K562 (cell line): ENCODE measurements around the gene TARBP1. TPM values are rescaled to one million over a fixed set of nuclear protein-coding genes. Genes with fewer than 3 reads are reported as not detected.
A peak's percentile ranks its signal among the peaks of the same experiment; 100 is the strongest.

Experiments
- ELF1 ChIP-seq: fragments of 200-800 bp; sonication (Bioruptor generic); IDR thresholded peaks from 2 replicates; pipeline ENCODE4 v1.6.1; 2016; ENCODE audit warnings: missing genetic modification characterization, missing compliant biosample characterization
- HDAC2 ChIP-seq: fragments of 450-650 bp; IDR thresholded peaks from 2 replicates; pipeline ENCODE4 v1.6.1; 2016; ENCODE audit warnings: mild to moderate bottlenecking
- HDAC3 ChIP-seq: fragments of 450-650 bp; IDR thresholded peaks from 2 replicates; pipeline ENCODE4 v1.6.1; 2018; ENCODE audit warnings: borderline replicate concordance, mild to moderate bottlenecking, moderate library complexity; ENCODE audit not compliant: partially characterized antibody
- NFXL1 ChIP-seq: fragments of 450-650 bp; formaldehyde crosslinking; IDR thresholded peaks from 2 replicates; pipeline ENCODE4 v1.4.0; 2021; ENCODE audit warnings: mild to moderate bottlenecking
- NR4A1 ChIP-seq, 2 experiments: fragments of 250-450 bp in 1 of 2; fragments of 450-650 bp in 1 of 2; sonication (Bioruptor Pico) in 1 of 2; IDR thresholded peaks; 2 replicates each; pipeline versions ENCODE4 v1.4.0 to v1.6.1; 2016 to 2020; ENCODE audit warnings: mild to moderate bottlenecking in 2 of 2, missing compliant biosample characterization in 1 of 2, missing genetic modification characterization in 1 of 2, moderate library complexity in 1 of 2
- POLR2AphosphoS2 ChIP-seq: IDR thresholded peaks from 2 replicates; pipeline ENCODE4 v1.6.1; 2012; ENCODE audit warnings: low read length, improper control_type of control experiment
- POLR3G ChIP-seq: IDR thresholded peaks from 2 replicates; pipeline ENCODE4 v1.6.1; 2011; ENCODE audit not compliant: insufficient read length, insufficient replicate concordance; ENCODE audit errors: extremely low read depth
- RAD21 ChIP-seq, 2 experiments: fragments of 250-450 bp in 1 of 2; fragments of 450-650 bp in 1 of 2; sonication (Bioruptor Pico) in 1 of 2; formaldehyde crosslinking in 1 of 2; IDR thresholded peaks in 1 of 2; conservative IDR thresholded peaks in 1 of 2; 2 replicates each; pipeline versions ENCODE4 v1.4.0 to v1.8.0; 2020 to 2022; ENCODE audit warnings: mild to moderate bottlenecking in 2 of 2, moderate library complexity in 1 of 2
- RCOR1 ChIP-seq, 2 experiments: IDR thresholded peaks; 2 replicates each; pipeline ENCODE4 v1.6.1; 2012; ENCODE audit warnings: low read depth in 2 of 2, low read length in 2 of 2, borderline replicate concordance in 1 of 2, improper control_type of control experiment in 1 of 2
- RFX5 ChIP-seq: IDR thresholded peaks from 2 replicates; pipeline ENCODE4 v1.6.1; 2011; ENCODE audit warnings: low read depth, mild to moderate bottlenecking, improper control_type of control experiment, low read length
- SMC3 ChIP-seq: conservative IDR thresholded peaks from 2 replicates; pipeline ENCODE4 v1.6.1; 2011; ENCODE audit warnings: low read depth, low read length, improper control_type of control experiment; ENCODE audit not compliant: insufficient read depth
- TBP ChIP-seq: optimal IDR thresholded peaks from 2 replicates; pipeline ENCODE3; 2011; ENCODE audit warnings: low read depth, low read length, improper control_type of control experiment
- TSHZ1 ChIP-seq: fragments of 250-450 bp; sonication (Bioruptor Pico); IDR thresholded peaks from 2 replicates; pipeline ENCODE4 v1.4.0; 2020; ENCODE audit warnings: mild to moderate bottlenecking, moderate library complexity
- XRCC4 ChIP-seq: IDR thresholded peaks from one replicate; pipeline ENCODE4 v1.6.1; 2011; ENCODE audit not compliant: insufficient read depth, insufficient read length; ENCODE audit errors: extremely low read depth
- YBX1 ChIP-seq: fragments of 450-650 bp; IDR thresholded peaks from 2 replicates; pipeline ENCODE4 v1.7.1; 2016; ENCODE audit warnings: mild to moderate bottlenecking
- ZBTB8A ChIP-seq: fragments of 450-650 bp; IDR thresholded peaks from 2 replicates; pipeline ENCODE4 v1.6.1; 2018; ENCODE audit warnings: mild to moderate bottlenecking, moderate library complexity; ENCODE audit not compliant: partially characterized antibody
- ZNF584 ChIP-seq: fragments of 200-800 bp; sonication (Bioruptor generic); IDR thresholded peaks from 2 replicates; pipeline ENCODE4 v1.6.1; 2016; ENCODE audit warnings: low read depth, mild to moderate bottlenecking, missing genetic modification characterization, missing compliant biosample characterization
- ZNF696 ChIP-seq: fragments of 250-450 bp; sonication (Bioruptor Pico); conservative IDR thresholded peaks from 2 replicates; pipeline ENCODE4 v1.4.0; 2020; ENCODE audit warnings: mild to moderate bottlenecking, moderate library complexity
- polyA plus RNA-seq, 8 experiments: library from polyadenylated mRNA; depleted of rRNA in 4 of 8; stranded (reverse) in 5 of 8; unstranded in 3 of 8; fragments of >200 nt; fragmentation: Nextera tagmentation in 2 of 8; fragmentation: Illumina TruSeq in 1 of 8; extraction: Ambion mirVana in 2 of 8; extraction: Trizol in 1 of 8; gene quantifications; 2 replicates each; pipeline versions ENCODE4 v1.2.1 to v1.2.3, GENCODE V29; 2011 to 2014; ENCODE audit warnings: inconsistent platforms in 1 of 8, missing spikeins in 1 of 8
- total RNA-seq, 7 experiments: library from RNA; depleted of rRNA in 6 of 7; stranded (reverse); fragments of >200 nt in 6 of 7; fragmentation: Illumina TruSeq in 2 of 7; extraction: Trizol in 2 of 7; gene quantifications; 2 replicates each; pipeline versions ENCODE4 v1.2.1 to v1.2.3, GENCODE V29; 2011 to 2021; ENCODE audit warnings: low replicate concordance in 1 of 7
- TF ChIP-seq, protein P1 (sequence below): fragments of 450-650 bp; formaldehyde crosslinking; IDR thresholded peaks from 2 replicates; pipeline ENCODE4 v1.4.0; 2022; ENCODE audit warnings: missing genetic modification characterization
- TF ChIP-seq, protein P2 (sequence below): sonication (generic); formaldehyde crosslinking; IDR thresholded peaks from 2 replicates; pipeline ENCODE4 v1.8.0; 2022; ENCODE audit warnings: missing genetic modification reagents, mild to moderate bottlenecking, moderate library complexity, borderline replicate concordance
- TF ChIP-seq, protein P3 (sequence below): sonication (generic); formaldehyde crosslinking; IDR thresholded peaks from 2 replicates; pipeline ENCODE4 v1.8.1; 2022; ENCODE audit warnings: missing genetic modification reagents

Gene TARBP1
- total and polyA plus RNA-seq, 9 of the 15 experiments (the other 6 are each of a cell fraction or from before 2014, with no cell fraction given) = 8.8 to 48.0 (median 22.9) TPM

DNA sequence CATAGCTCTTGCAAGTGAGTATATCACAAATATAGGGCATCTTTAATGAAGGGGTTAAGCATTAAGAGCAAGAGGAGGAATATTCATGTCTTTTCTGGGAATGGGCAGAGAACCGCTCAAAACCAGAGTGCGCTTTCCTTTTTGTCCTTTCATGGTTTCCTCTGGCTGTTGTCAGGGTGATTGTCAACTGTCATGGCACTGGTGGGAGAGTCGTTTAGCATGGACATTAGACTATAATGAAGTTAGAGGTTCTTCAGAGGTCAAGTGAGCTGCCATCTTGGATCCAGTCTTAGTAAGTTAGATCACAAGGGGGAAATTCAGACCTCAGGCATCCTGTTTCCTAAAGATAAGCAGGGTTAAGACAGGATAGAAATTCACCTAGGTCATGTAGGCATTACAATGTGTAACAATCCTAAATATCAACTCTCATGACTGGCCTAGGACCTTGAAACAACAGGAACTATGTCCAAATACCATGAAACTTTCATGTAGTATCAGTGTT is 117.8 kb downstream of the TARBP1 start (continued):
- TF ChIP-seq ZBTB8A (no peak), ZNF696 (CRISPR knock-in tag) (no peak), HDAC3 (no peak), YBX1 (no peak), ELF1 (tag) (no peak), TSHZ1 (CRISPR knock-in tag) (peak; percentile 49; the same call in 1 of the 2 replicates), XRCC4 (no peak), HDAC2 (peak; percentile 37; the same call in 1 of the 2 replicates), ZNF584 (CRISPR knock-in tag) (peak; percentile 89; the same call in 1 of the 2 replicates), NR4A1 (CRISPR knock-in tag; IDR thresholded peaks at IDR 0.05) (no peak; the same call in 1 of the 2 replicates), NR4A1 (tag; IDR thresholded peaks at IDR 0.05) (peak; percentile 90), NFXL1 (0 out of 2 replicates have a peak, but pooled peaks have one; percentile 47), RAD21 (CRISPR knock-in tag; conservative IDR thresholded peaks at IDR 0.05 in 1 of 2, IDR thresholded peaks at IDR 0.05 in 1 of 2) (no peak), RFX5 (no peak), TBP (no peak), POLR3G (no peak), POLR2AphosphoS2 (no peak), SMC3 (no peak), RCOR1 (IDR thresholded peaks at IDR 0.05; ENCODE audit: borderline replicate concordance in 1 of 2, low read depth in 2 of 2, low read length in 2 of 2) (peak in 1 of 2 experiments; percentile 32; a peak in 1 of 4 replicates)
- TF ChIP-seq, protein P1, sequence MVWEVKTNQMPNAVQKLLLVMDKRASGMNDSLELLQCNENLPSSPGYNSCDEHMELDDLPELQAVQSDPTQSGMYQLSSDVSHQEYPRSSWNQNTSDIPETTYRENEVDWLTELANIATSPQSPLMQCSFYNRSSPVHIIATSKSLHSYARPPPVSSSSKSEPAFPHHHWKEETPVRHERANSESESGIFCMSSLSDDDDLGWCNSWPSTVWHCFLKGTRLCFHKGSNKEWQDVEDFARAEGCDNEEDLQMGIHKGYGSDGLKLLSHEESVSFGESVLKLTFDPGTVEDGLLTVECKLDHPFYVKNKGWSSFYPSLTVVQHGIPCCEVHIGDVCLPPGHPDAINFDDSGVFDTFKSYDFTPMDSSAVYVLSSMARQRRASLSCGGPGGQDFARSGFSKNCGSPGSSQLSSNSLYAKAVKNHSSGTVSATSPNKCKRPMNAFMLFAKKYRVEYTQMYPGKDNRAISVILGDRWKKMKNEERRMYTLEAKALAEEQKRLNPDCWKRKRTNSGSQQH (CRISPR knock-in tag) = no peak
- TF ChIP-seq, protein P2, sequence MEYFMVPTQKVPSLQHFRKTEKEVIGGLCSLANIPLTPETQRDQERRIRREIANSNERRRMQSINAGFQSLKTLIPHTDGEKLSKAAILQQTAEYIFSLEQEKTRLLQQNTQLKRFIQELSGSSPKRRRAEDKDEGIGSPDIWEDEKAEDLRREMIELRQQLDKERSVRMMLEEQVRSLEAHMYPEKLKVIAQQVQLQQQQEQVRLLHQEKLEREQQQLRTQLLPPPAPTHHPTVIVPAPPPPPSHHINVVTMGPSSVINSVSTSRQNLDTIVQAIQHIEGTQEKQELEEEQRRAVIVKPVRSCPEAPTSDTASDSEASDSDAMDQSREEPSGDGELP = no peak
- TF ChIP-seq, protein P3, sequence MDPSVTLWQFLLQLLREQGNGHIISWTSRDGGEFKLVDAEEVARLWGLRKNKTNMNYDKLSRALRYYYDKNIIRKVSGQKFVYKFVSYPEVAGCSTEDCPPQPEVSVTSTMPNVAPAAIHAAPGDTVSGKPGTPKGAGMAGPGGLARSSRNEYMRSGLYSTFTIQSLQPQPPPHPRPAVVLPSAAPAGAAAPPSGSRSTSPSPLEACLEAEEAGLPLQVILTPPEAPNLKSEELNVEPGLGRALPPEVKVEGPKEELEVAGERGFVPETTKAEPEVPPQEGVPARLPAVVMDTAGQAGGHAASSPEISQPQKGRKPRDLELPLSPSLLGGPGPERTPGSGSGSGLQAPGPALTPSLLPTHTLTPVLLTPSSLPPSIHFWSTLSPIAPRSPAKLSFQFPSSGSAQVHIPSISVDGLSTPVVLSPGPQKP (CRISPR knock-in tag) = no peak
